Right ventricle myocardium inferior (tissue), 1 donor: ENCODE measurements around the gene TPSAB1. TPM values are rescaled to one million over a fixed set of nuclear protein-coding genes. Genes with fewer than 3 reads are reported as not detected.
"Not testable (repeated sequence)": the region's sequence is repeated elsewhere in the genome, so short reads cannot be mapped to it uniquely, and the experiment has no call there.

ENCODE experiments used
- ATAC-seq: fragments of 200-7000 bp; cut with Tn5 transposase; one replicate; pipeline ENCODE4 v1.9.1; 2020; ENCODE audit warnings: mild to moderate bottlenecking, moderate library complexity
- DNase-seq: peaks from one replicate; pipeline ENCODE4 v3.0.0; 2021; ENCODE audit errors: missing footprints
- intact Hi-C: fragments of 100-400 bp; cut with DNase I; formaldehyde crosslinking; loops from one replicate; pipeline ENCODE4 v1.11.0; 2022
- total RNA-seq: library from RNA; stranded (reverse); fragmentation: NEBNext Ultra II Directional; extraction: Animal tissue kit (Norgen Biotek cat#: 25700); gene quantifications from one replicate; pipeline ENCODE4 v1.2.1, GENCODE V29; 2021
- donor health status: DM: no; HTN: yes; CAD: no; lungs with severe emphysema.

TPSAB1 gene
- total RNA-seq, 1 donor from 2014 or later, result 9.4 TPM

DNA sequence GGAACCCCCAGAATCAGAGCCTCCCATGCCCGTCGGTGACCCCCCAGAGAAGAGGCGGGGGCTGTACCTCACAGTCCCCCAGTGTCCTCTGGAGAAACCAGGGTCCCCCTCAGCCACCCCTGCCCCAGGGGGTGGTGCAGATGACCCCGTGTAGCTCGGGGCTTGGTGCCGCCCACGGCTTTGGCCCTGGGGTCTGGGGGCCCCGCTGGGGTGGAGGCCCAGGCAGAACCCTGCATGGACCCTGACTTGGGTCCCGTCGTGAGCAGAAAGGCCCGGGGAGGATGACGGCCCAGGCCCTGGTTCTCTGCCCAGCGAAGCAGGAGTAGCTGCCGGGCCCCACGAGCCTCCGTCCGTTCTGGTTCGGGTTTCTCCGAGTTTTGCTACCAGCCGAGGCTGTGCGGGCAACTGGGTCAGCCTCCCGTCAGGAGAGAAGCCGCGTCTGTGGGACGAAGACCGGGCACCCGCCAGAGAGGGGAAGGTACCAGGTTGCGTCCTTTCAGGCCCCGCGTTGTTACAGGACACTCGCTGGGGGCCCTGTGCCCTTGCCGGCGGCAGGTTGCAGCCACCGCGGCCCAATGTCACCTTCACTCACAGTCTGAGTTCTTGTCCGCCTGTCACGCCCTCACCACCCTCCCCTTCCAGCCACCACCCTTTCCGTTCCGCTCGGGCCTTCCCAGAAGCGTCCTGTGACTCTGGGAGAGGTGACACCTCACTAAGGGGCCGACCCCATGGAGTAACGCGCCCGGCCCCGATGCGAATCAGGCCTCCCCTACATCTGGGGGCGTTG lies 19.5 kb upstream of the TPSAB1 start:
- intact Hi-C loops, result no loop called here
- ATAC-seq (no peak), DNase-seq (no peak)

- DNase-seq (no peak), ATAC-seq (no peak)
- intact Hi-C loops, result no loop called here
These were observed 18.6 kb upstream of the TPSAB1 start for GRCh38 chr16:1221628-1222552.

- DNase-seq (no peak), ATAC-seq (no peak)
- intact Hi-C loops, result no loop called here
These were observed 17.8 kb upstream of the TPSAB1 start for GRCh38 chr16:1222553-1223354.

- no peak for ATAC-seq
- DNase-seq, result peak; percentile 48
- intact Hi-C loops, result no loop called here
These were observed 16.9 kb upstream of the TPSAB1 start for GRCh38 chr16:1223355-1224214.

DNA sequence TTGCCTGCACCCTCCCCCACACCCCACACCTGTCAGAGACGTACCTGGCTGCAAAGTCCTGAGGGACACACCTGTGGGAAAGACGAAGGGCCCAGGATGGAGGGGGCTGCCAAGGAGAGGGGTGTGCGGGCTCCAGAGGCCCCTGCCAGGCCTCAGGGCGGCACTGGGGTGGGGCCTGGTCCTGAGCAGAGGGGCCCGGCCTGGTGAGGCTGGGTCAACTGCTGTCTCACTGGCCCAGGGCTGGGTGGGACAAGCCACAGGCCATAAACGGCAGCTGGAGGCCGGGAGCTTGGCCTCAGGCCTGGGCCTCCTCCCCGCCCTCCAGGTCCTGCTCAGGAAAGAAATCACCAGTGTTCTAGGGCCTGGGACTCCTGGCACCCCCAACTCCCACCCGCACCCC lies 15.9 kb upstream of the TPSAB1 start:
- DNase-seq (no peak), ATAC-seq (no peak)
- intact Hi-C loops, result no loop called here

- intact Hi-C loops, result no loop called here
- DNase-seq (no peak), ATAC-seq (no peak)
These were observed 15.5 kb upstream of the TPSAB1 start, which contains the start of gene TPSG1 for GRCh38 chr16:1225051-1225451. Gene TPSG1 (minus strand): TSS chr16:1225268. CDS start chr16:1225252, 16 bp downstream.

DNA sequence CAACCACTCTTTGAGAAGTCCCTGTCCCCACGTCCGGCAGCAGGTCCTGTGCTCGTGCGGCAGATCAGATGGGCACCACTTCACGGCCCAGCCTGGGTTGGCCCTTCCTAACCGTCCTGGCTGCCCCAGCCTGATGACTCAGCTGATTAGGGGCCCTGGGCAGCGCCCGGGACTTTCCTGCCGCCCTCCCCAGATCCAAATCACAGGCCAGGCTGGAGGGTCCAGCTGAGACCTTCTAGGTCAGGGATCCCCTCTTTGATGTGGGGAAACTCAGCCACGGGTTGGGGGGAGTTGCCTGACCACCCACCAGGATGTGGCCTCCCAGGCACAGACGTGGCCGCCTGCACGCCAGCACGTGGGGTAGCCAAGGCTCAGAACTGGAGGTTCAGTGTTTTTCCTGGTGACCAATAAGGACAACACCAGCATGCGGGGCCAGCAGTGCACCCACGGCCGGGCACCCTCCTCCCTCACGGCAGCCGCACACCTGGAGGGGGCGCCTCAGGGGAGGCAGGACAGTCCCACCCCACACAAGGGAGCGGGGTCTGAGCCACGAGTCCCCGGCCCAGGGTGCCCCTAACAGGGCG lies 14.7 kb upstream of the TPSAB1 start:
- ATAC-seq, intact Hi-C loops: not testable (repeated sequence)
- DNase-seq, result peak; percentile 53

DNA sequence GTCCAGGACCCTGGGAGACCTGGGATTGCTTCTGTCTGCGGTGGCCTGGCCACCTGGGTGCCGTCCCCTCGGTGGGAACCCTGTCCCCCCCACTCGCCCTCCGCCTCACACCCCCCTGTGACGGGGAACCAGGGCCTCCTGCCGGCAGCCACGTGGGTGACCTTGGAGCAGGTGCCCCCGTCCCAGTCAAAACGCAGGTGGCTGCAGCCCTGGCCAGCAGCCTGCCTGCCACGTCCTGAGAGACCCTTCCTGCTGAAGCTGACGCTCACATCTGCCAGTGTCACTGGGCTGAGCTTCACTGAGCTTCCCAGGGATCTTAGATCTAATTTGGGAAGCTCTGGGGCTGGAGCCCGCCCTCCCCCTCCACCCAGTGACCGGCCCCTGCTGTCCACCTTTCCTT lies 13.8 kb upstream of the TPSAB1 start:
- peak; percentile 11 for DNase-seq
- ATAC-seq, intact Hi-C loops: not testable (repeated sequence)

DNA sequence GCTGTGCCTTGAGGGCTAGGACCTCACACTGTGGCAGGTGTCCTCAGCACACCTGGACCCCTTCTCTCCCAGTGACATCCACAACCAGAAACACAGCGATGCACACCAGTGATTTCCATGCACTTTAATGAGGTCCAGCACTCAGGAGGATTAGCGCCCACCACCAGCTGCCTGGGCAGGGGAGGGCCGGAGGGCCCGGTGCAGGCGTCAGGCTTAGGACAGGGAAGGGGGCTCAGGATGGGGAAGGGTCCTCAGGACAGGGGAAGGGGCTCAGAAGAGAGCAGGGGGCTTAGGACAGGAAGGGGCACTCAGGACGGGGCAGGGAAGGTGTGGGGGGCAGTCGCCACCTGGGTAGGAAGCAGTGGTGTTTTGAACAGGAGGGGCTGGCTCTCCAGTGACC lies 12.3 kb upstream of the TPSAB1 start:
- intact Hi-C loops, ATAC-seq: not testable (repeated sequence)
- peak; percentile 9 for DNase-seq

DNA sequence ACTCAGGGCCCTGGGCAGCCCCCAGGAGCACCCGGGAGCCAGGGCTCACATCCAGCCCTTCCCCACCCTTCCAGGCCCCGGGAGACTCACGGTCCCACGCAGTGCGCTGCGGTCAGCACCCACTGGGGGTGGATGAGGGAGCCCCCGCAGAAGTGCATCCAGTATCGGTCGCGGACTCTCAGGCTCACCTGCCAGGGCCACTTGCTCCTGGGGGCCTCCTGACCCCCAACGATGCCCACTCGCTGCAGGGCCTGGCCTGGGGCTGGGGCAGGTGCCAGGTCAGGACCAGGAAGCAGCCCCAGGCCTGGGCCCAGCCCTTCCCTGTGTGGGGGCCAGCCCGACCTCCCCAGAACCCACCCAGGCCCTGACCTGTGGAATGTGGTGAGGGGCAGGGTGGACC lies 11.0 kb upstream of the TPSAB1 start:
- intact Hi-C loops, result not testable (repeated sequence)

GRCh38 chr16:1230084-1230470 lies 10.4 kb upstream of the TPSAB1 start, which contains the start of gene TPSB2:
Gene TPSB2 (minus strand): TSS chr16:1230184. CDS start chr16:1229951, 233 bp downstream.
- ATAC-seq, intact Hi-C loops, DNase-seq: not testable (repeated sequence)

More for the DNA sequence above, 11.0 kb upstream of the TPSAB1 start:
- DNase-seq, ATAC-seq: not testable (repeated sequence)

DNA sequence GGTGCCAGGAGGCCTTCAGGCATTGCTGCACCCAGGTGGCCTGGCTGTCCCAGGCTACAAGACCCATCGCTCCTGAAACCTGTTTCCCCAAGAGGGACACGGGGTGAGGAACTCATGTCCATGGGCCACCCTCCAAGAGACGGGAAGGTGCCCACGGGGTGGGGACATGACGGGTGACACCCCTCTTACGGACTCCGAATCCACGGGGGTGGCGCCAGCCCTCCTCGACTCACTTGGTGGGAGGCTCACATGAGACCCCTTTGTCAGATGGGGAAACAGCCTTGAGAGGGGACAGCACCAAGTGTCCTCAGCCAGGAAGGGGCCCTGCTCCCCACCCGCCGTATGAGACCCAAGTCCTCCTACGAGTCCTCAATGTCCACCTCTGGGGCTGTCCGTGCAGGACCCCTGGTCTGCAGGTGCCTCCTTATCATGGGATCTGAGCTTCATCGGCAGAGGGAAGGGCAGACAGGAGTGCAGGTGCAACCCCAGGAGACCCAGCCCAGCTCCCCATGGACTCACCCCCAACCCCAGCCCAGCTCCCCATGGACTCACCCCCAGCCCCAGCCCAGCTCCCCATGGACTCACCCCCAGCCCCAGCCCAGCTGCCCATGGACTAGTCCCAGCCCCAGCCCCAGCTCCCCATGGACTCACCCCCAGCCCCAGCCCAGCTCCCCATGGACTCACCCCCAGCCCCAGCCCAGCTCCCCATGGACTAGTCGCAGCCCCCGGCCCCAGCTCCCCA lies 9.9 kb upstream of the TPSAB1 start:
- intact Hi-C loops, ATAC-seq: not testable (repeated sequence)
- peak; percentile 13 for DNase-seq

DNA sequence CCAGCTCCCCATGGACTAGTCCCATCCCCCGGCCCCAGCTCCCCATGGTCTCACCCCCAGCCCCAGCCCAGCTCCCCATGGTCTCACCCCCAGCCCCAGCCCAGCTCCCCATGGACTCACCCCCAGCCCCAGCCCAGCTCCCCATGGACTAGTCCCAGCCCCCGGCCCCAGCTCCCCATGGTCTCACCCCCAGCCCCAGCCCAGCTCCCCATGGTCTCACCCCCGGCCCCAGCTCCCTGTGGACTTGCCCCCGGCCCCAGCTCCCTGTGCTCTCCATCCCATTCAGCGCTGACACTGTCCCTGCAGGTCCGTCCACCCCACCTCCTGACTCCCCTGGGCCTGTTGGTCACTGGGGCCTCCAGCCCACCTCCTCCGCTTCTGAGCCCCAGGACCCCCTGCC lies 9.2 kb upstream of the TPSAB1 start:
- intact Hi-C loops, ATAC-seq: not testable (repeated sequence)
- peak; percentile 26 for DNase-seq

DNA sequence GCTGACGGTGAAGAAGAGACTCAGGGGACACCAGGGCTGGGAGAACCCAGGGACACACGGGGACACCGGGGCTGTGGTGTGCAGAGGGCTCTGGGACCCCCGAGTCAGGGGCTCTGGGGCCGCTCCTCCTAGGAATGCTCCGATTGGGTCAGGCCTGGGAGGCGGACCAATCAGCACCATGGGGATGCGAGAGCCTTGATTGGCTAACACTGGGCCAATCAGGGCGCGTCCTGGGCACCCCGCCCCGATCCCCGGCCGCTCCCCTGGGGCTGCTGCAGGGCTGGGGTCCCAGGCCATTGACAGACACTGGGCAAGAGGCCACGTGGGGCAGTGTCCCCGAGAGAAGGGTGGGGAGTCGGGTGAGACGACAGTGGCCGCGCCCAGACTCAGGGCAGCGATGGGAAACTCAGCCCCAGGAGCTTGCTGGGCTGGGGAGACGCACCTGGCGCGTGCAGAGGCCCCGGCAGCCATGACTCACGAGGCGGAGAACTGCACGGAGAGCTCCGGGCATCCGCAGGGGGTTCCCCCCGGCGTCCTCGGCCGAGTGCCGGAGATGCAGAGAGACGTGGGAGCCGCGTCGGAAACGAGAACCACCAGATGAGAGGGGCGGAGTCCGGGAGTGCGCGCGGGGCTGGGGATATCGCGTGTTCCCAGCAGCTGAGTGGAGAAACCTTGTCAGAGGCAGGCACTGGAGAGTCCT lies 8.3 kb upstream of the TPSAB1 start:
- DNase-seq, intact Hi-C loops: not testable (repeated sequence)
- peak; percentile 27 for ATAC-seq

GRCh38 chr16:1236659-1237058 lies 3.8 kb upstream of the TPSAB1 start:
- intact Hi-C loops, DNase-seq: not testable (repeated sequence)
- peak; percentile 59 for ATAC-seq

DNA sequence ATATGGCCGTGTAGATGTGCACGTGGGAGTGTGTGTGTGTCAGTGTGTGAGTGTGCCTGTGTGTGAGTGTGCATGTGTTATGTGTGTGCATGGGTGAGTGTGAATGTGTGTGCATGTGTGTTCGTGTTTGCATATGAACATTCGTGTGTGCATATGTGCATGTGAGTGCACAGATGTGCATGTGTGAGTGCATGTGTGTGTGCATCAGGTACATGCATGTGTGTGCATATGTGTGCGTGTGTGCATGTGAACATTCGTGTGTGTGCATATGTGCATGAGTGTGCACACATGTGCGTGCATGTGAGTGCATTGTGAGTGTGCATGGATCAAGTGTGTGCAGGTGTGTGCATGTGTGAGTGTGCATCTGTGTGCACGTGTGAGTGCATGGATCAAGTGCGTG lies 2.5 kb upstream of the TPSAB1 start:
- intact Hi-C loops, result no loop called here
- ATAC-seq, result no peak
- peak; percentile 18 for DNase-seq
